ENCODE results near the gene BMP2.

- TF ChIP-seq CTCF (IDR thresholded peaks at IDR 0.05; ENCODE audit: low read depth, low read length) (no peak), EZH2phosphoT487 (IDR thresholded peaks at IDR 0.05; ENCODE audit: low read depth) (no peak)
These were observed 45.0 kb downstream of the BMP2 start for GRCh38 chr20:6812530-6812929.

All from OCI-LY3 (cell line).